Activated T-helper 17 cell treated with anti-CD3 and anti-CD28 coated beads, Interleukin-2, amount 50 U/mL, for 72 hours (primary cell): Measurements from ENCODE around the gene P3H1. TPM values are rescaled to one million over a fixed set of nuclear protein-coding genes. Genes with fewer than 3 reads are reported as not detected.
"Not testable (repeated sequence)": the region's sequence is repeated elsewhere in the genome, so short reads cannot be mapped to it uniquely, and the experiment has no call there.

ENCODE experiments used
- ATAC-seq: fragments of 150-1000 bp; cut with Tn5 transposase; replicated peaks from 2 replicates; pipeline ENCODE4 v1.10.0; 2021; ENCODE audit warnings: mild to moderate bottlenecking, moderate library complexity
- H3K27ac Mint-ChIP-seq: one replicate; pipeline ENCODE4 v1.8.0; 2022; ENCODE audit warnings: mixed read lengths
- H3K27me3 Mint-ChIP-seq: one replicate; pipeline ENCODE4 v1.8.0; 2022; ENCODE audit warnings: mixed read lengths
- H3K36me3 Mint-ChIP-seq: one replicate; pipeline ENCODE4 v1.8.0; 2022; ENCODE audit warnings: low read depth, mild to moderate bottlenecking, mixed read lengths
- H3K4me1 Mint-ChIP-seq: one replicate; pipeline ENCODE4 v1.8.0; 2022; ENCODE audit warnings: mixed read lengths
- H3K4me3 Mint-ChIP-seq: one replicate; pipeline ENCODE4 v1.8.0; 2022; ENCODE audit warnings: mild to moderate bottlenecking, mixed read lengths
- H3K9me3 Mint-ChIP-seq: one replicate; pipeline ENCODE4 v1.8.0; 2022; ENCODE audit warnings: mixed read lengths
- total RNA-seq, 2 donors: library from RNA; stranded (reverse); gene quantifications; one replicate each; pipeline ENCODE4 v1.2.3, GENCODE V29; 2022

P3H1 gene
- total RNA-seq, 2 donors from 2014 or later = 24.5 to 33.4 TPM

GRCh38 chr1:42735056-42735455 is 31.8 kb downstream of the P3H1 start:
- Mint-ChIP-seq H3K36me3 (no peaks in the 10 kb centered on the region), H3K27me3 (no peaks in the 10 kb centered on the region), H3K27ac (no peak overlapping the region), H3K4me3 (no peak overlapping the region), H3K4me1 (peaks cover 5% of the 10 kb centered on the region), H3K9me3 (no peaks in the 10 kb centered on the region)
- no peak for ATAC-seq

GRCh38 chr1:42734201-42735035 is 32.4 kb downstream of the P3H1 start:
- peaks cover 5% of the 10 kb centered on the region for H3K4me1 Mint-ChIP-seq
- H3K36me3 Mint-ChIP-seq = no peaks in the 10 kb centered on the region
- ATAC-seq = no peak
- no peak overlapping the region for H3K4me3 Mint-ChIP-seq
- H3K27me3 Mint-ChIP-seq = no peaks in the 10 kb centered on the region
- H3K9me3 Mint-ChIP-seq = no peaks in the 10 kb centered on the region
- H3K27ac Mint-ChIP-seq = no peak overlapping the region

- no peaks in the 10 kb centered on the region for H3K9me3 Mint-ChIP-seq
- ATAC-seq = no peak
- H3K36me3 Mint-ChIP-seq = no peaks in the 10 kb centered on the region
- no peak overlapping the region for H3K4me3 Mint-ChIP-seq
- H3K4me1 Mint-ChIP-seq = peaks cover 5% of the 10 kb centered on the region
- H3K27me3 Mint-ChIP-seq = no peaks in the 10 kb centered on the region
- H3K27ac Mint-ChIP-seq = no peak overlapping the region
These were observed 33.2 kb downstream of the P3H1 start for GRCh38 chr1:42733415-42734200.

- Mint-ChIP-seq H3K4me1 (peaks cover 3% of the 10 kb centered on the region), H3K27me3 (no peaks in the 10 kb centered on the region), H3K36me3 (no peaks in the 10 kb centered on the region), H3K9me3 (no peaks in the 10 kb centered on the region), H3K27ac (no peak overlapping the region), H3K4me3 (no peak overlapping the region)
- no peak for ATAC-seq
These were observed 34.6 kb downstream of the P3H1 start for GRCh38 chr1:42732126-42732680.

- Mint-ChIP-seq H3K4me1 (no peaks in the 10 kb centered on the region), H3K4me3 (no peak overlapping the region), H3K27me3 (no peaks in the 10 kb centered on the region), H3K36me3 (no peaks in the 10 kb centered on the region), H3K9me3 (no peaks in the 10 kb centered on the region), H3K27ac (no peak overlapping the region)
- ATAC-seq = no peak
These were observed 35.2 kb downstream of the P3H1 start for GRCh38 chr1:42731585-42731984.

GRCh38 chr1:42730988-42731387 is 35.8 kb downstream of the P3H1 start:
- no peaks in the 10 kb centered on the region for H3K27me3 Mint-ChIP-seq
- no peaks in the 10 kb centered on the region for H3K9me3 Mint-ChIP-seq
- no peaks in the 10 kb centered on the region for H3K4me1 Mint-ChIP-seq
- no peak overlapping the region for H3K4me3 Mint-ChIP-seq
- H3K27ac Mint-ChIP-seq = no peak overlapping the region
- H3K36me3 Mint-ChIP-seq = no peaks in the 10 kb centered on the region
- ATAC-seq = peak; percentile 88

- no peaks in the 10 kb centered on the region for H3K4me1 Mint-ChIP-seq
- H3K27ac Mint-ChIP-seq = no peak overlapping the region
- H3K36me3 Mint-ChIP-seq = no peaks in the 10 kb centered on the region
- no peaks in the 10 kb centered on the region for H3K27me3 Mint-ChIP-seq
- H3K9me3 Mint-ChIP-seq = no peaks in the 10 kb centered on the region
- no peak for ATAC-seq
- no peak overlapping the region for H3K4me3 Mint-ChIP-seq
These were observed 36.8 kb downstream of the P3H1 start for GRCh38 chr1:42730002-42730401.

- H3K27me3 Mint-ChIP-seq, H3K4me1 Mint-ChIP-seq, H3K36me3 Mint-ChIP-seq, H3K4me3 Mint-ChIP-seq, H3K9me3 Mint-ChIP-seq, ATAC-seq, H3K27ac Mint-ChIP-seq: not testable (repeated sequence)
These were observed 41.0 kb downstream of the P3H1 start for GRCh38 chr1:42725820-42726219.

- peaks cover 2% of the 10 kb centered on the region for H3K36me3 Mint-ChIP-seq
- H3K4me3 Mint-ChIP-seq = no peak overlapping the region
- no peak for ATAC-seq
- no peaks in the 10 kb centered on the region for H3K27me3 Mint-ChIP-seq
- no peaks in the 10 kb centered on the region for H3K4me1 Mint-ChIP-seq
- no peaks in the 10 kb centered on the region for H3K9me3 Mint-ChIP-seq
- H3K27ac Mint-ChIP-seq = no peak overlapping the region
These were observed 43.3 kb downstream of the P3H1 start for GRCh38 chr1:42723511-42723910.

- not testable (repeated sequence) for H3K4me1 Mint-ChIP-seq, H3K4me3 Mint-ChIP-seq, H3K27me3 Mint-ChIP-seq, H3K27ac Mint-ChIP-seq, ATAC-seq, H3K9me3 Mint-ChIP-seq
- peaks cover 11% of the 10 kb centered on the region for H3K36me3 Mint-ChIP-seq
These were observed 44.4 kb downstream of the P3H1 start for GRCh38 chr1:42722403-42722802.

GRCh38 chr1:42721926-42722325 is 44.9 kb downstream of the P3H1 start:
- Mint-ChIP-seq H3K36me3 (peaks cover 16% of the 10 kb centered on the region), H3K9me3 (no peaks in the 10 kb centered on the region), H3K27ac (no peak overlapping the region), H3K4me1 (no peaks in the 10 kb centered on the region), H3K4me3 (no peak overlapping the region), H3K27me3 (no peaks in the 10 kb centered on the region)
- no peak for ATAC-seq

GRCh38 chr1:42720868-42721267 is 46.0 kb downstream of the P3H1 start:
- no peaks in the 10 kb centered on the region for H3K9me3 Mint-ChIP-seq
- peaks cover 5% of the 10 kb centered on the region for H3K4me1 Mint-ChIP-seq
- H3K27me3 Mint-ChIP-seq = no peaks in the 10 kb centered on the region
- no peak overlapping the region for H3K27ac Mint-ChIP-seq
- ATAC-seq = no peak
- peaks cover 23% of the 10 kb centered on the region for H3K36me3 Mint-ChIP-seq
- no peak overlapping the region for H3K4me3 Mint-ChIP-seq

- not testable (repeated sequence) for H3K4me3 Mint-ChIP-seq, H3K4me1 Mint-ChIP-seq, H3K9me3 Mint-ChIP-seq, H3K27me3 Mint-ChIP-seq, ATAC-seq, H3K27ac Mint-ChIP-seq
- peaks cover 87% of the 10 kb centered on the region for H3K36me3 Mint-ChIP-seq
These were observed 52.4 kb downstream of the P3H1 start for GRCh38 chr1:42714441-42714840.

GRCh38 chr1:42713293-42713692 is 53.5 kb downstream of the P3H1 start:
- Mint-ChIP-seq H3K4me3 (no peak overlapping the region), H3K27me3 (no peaks in the 10 kb centered on the region), H3K9me3 (peaks cover 7% of the 10 kb centered on the region), H3K27ac (peak overlapping the region; percentile 24), H3K36me3 (peaks cover 91% of the 10 kb centered on the region), H3K4me1 (peaks cover 10% of the 10 kb centered on the region)
- no peak for ATAC-seq

GRCh38 chr1:42712808-42713207 is 54.0 kb downstream of the P3H1 start:
- not testable (repeated sequence) for H3K4me3 Mint-ChIP-seq, H3K4me1 Mint-ChIP-seq, ATAC-seq, H3K27me3 Mint-ChIP-seq, H3K9me3 Mint-ChIP-seq
- Mint-ChIP-seq H3K36me3 (peaks cover 91% of the 10 kb centered on the region), H3K27ac (peak overlapping the region; percentile 24)
